DOHH2 (cell line): ENCODE data around the gene INO80D.

Source experiments
- H3F3A ChIP-seq: fragments of 200-600 bp; sonication (generic), shearing (Covaris generic); 2 replicates; pipeline ENCODE4 v1.6.0; 2016; ENCODE audit warnings: antibody characterized with exemption, mild to moderate bottlenecking; ENCODE audit not compliant: control insufficient read depth, insufficient read depth
- H3K27ac ChIP-seq: fragments of 200-600 bp; sonication (generic); 2 replicates; pipeline ENCODE4 v1.5.1; 2014; ENCODE audit warnings: low read depth, mild to moderate bottlenecking, low read length, moderate library complexity
- H3K27me3 ChIP-seq: fragments of 200-600 bp; sonication (generic); 2 replicates; pipeline ENCODE4 v1.6.1; 2014; ENCODE audit warnings: mild to moderate bottlenecking, low read length, mixed read lengths; ENCODE audit not compliant: control insufficient read depth
- H3K36me3 ChIP-seq: fragments of 200-600 bp; sonication (generic); 2 replicates; pipeline ENCODE4 v1.6.1; 2014; ENCODE audit warnings: mild to moderate bottlenecking, low read length, moderate library complexity, mixed read lengths; ENCODE audit not compliant: control insufficient read depth
- H3K4me1 ChIP-seq: fragments of 200-600 bp; sonication (generic); 2 replicates; pipeline ENCODE4 v1.6.1; 2014; ENCODE audit warnings: mild to moderate bottlenecking, low read length, mixed read lengths; ENCODE audit not compliant: control insufficient read depth
- H3K4me2 ChIP-seq: fragments of 200-600 bp; sonication (generic); 2 replicates; pipeline ENCODE4 v1.6.0; 2014; ENCODE audit warnings: mild to moderate bottlenecking, low read length, moderate library complexity
- H3K4me3 ChIP-seq: fragments of 200-600 bp; sonication (generic); 2 replicates; pipeline ENCODE4 v1.5.1; 2014; ENCODE audit warnings: mild to moderate bottlenecking, low read length, mixed read lengths
- H3K79me2 ChIP-seq: fragments of 200-600 bp; sonication (generic); 2 replicates; pipeline ENCODE4 v1.6.1; 2014; ENCODE audit warnings: mild to moderate bottlenecking, low read length, mixed read lengths; ENCODE audit not compliant: control insufficient read depth
- H3K9me2 ChIP-seq: fragments of 200-600 bp; sonication (generic); replicated peaks from 2 replicates; pipeline ENCODE4 v1.6.1; 2014; ENCODE audit warnings: mild to moderate bottlenecking, low read length, mixed read lengths; ENCODE audit not compliant: control insufficient read depth
- H3K9me3 ChIP-seq: fragments of 200-600 bp; sonication (generic); 2 replicates; pipeline ENCODE4 v1.6.1; 2014; ENCODE audit warnings: antibody characterized with exemption, low read length, mixed read lengths; ENCODE audit not compliant: control insufficient read depth, insufficient read depth
- H4K20me1 ChIP-seq: fragments of 200-600 bp; sonication (generic); 2 replicates; pipeline ENCODE4 v1.6.0; 2014; ENCODE audit warnings: low read depth, mild to moderate bottlenecking, antibody characterized with exemption, low read length, moderate library complexity; ENCODE audit not compliant: control insufficient read depth, insufficient read depth
- EZH2phosphoT487 ChIP-seq: fragments of 200-600 bp; sonication (generic); IDR thresholded peaks from 2 replicates; pipeline ENCODE4 v1.6.1; 2017; ENCODE audit warnings: borderline replicate concordance, mild to moderate bottlenecking, antibody characterized with exemption, low read length, moderate library complexity, mixed read lengths
- TF ChIP-seq, protein P1 (sequence below): fragments of 200-600 bp; sonication (generic); IDR thresholded peaks from one replicate; pipeline ENCODE4 v1.5.1; 2014; ENCODE audit warnings: antibody characterized with exemption, mild to moderate bottlenecking, low read depth, low read length; ENCODE audit not compliant: poor library complexity, severe bottlenecking

INO80D gene

DNA sequence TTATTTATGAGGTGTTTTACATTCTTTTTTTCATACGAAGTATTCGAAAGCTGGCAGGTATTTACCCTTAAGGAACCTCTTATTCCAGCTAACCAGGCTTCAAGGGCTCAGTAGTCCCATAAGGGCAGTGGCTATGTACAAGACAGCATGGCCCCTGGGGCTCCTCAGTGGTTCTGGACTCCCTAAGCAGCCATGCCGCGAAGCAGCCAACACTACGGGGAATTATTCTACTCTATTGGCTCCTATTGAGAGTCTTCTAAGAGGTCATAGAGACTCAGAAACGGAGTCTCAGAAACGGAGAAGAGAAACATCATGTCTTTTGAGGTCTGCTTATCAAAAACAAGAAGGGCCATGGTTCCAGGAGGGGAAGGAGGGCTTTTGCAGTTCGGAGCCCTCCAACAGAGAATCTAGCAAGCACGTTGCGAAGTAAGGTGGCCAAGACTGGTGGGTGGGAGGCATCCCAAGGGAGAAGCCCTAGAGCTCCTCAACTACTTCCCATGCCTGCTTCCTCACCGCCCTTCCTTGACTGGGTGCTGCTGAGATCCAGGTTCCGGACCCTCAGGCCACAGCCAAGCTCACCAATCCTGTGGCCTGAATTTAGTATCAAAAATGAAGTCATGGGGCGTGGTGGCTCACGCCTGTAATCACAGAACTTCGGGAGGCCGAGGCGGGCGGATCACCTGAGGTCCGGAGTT lies 109.7 kb downstream of the INO80D start:
- no peaks in the 10 kb centered on the region for H3K36me3 ChIP-seq
- H3K9me3 ChIP-seq = no peaks in the 10 kb centered on the region

DNA sequence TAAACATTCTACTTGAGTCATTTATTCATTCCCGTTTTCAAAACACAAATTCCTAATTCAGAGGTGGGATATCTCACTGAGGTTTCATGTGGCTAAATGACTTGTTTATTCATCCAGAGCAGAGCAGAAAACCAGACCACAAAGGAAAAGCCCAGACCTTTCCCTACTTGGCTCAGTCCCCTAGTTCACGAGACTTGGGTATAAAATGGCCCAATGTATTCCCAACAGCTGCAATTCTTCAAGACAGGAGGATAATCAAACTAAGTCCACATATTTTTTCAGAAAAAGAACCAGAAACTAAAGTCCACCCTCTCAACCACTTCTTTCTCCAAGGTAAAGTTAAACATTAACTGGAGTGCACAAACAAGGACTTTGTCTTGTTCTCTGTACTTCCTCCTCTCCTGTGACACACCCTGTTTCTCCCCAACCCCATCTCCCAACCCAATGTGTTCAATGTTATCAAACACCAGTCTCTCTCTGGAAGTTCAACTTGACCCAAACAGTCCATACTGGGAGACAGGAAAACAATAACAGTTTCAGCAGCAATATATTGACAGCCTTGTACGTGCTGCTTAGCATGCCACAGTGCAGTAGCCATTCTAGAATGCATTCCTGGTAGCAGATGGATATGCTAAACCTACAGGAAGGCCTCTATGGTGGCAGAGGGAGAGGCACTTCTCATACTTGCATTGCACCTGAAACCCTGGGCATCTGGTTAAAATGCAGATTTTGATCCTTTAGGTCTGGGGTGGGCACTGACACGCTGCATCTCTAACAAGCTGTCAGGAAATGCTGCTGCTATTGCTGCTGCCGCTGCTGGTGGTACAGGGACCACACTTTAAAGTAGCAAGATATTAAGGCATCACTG lies 110.7 kb downstream of the INO80D start:
- Histone ChIP-seq H4K20me1 (no peaks in the 10 kb centered on the region), H3K79me2 (no peaks in the 10 kb centered on the region), H3K4me2 (no peak overlapping the region), H3K9me2 (no peaks in the 10 kb centered on the region), H3K9me3 (no peaks in the 10 kb centered on the region), H3K4me1 (no peaks in the 10 kb centered on the region), H3K36me3 (no peaks in the 10 kb centered on the region), H3K27me3 (peaks cover 8% of the 10 kb centered on the region; the same call in 1 of the 2 replicates), H3K4me3 (no peak overlapping the region), H3F3A (no peaks in the 10 kb centered on the region), H3K27ac (no peak overlapping the region)
- TF ChIP-seq, protein P1, sequence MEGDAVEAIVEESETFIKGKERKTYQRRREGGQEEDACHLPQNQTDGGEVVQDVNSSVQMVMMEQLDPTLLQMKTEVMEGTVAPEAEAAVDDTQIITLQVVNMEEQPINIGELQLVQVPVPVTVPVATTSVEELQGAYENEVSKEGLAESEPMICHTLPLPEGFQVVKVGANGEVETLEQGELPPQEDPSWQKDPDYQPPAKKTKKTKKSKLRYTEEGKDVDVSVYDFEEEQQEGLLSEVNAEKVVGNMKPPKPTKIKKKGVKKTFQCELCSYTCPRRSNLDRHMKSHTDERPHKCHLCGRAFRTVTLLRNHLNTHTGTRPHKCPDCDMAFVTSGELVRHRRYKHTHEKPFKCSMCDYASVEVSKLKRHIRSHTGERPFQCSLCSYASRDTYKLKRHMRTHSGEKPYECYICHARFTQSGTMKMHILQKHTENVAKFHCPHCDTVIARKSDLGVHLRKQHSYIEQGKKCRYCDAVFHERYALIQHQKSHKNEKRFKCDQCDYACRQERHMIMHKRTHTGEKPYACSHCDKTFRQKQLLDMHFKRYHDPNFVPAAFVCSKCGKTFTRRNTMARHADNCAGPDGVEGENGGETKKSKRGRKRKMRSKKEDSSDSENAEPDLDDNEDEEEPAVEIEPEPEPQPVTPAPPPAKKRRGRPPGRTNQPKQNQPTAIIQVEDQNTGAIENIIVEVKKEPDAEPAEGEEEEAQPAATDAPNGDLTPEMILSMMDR = no peak
- no peak for TF ChIP-seq EZH2phosphoT487

More for the DNA sequence above, 109.7 kb downstream of the INO80D start:
- Histone ChIP-seq H3K4me1 (no peaks in the 10 kb centered on the region), H3K9me2 (no peaks in the 10 kb centered on the region), H3K27ac (no peak overlapping the region), H3K79me2 (no peaks in the 10 kb centered on the region), H4K20me1 (no peaks in the 10 kb centered on the region), H3F3A (no peaks in the 10 kb centered on the region), H3K4me2 (no peak overlapping the region), H3K4me3 (no peak overlapping the region), H3K27me3 (peaks cover 5% of the 10 kb centered on the region; the same call in 1 of the 2 replicates)
- TF ChIP-seq EZH2phosphoT487 = no peak

DNA sequence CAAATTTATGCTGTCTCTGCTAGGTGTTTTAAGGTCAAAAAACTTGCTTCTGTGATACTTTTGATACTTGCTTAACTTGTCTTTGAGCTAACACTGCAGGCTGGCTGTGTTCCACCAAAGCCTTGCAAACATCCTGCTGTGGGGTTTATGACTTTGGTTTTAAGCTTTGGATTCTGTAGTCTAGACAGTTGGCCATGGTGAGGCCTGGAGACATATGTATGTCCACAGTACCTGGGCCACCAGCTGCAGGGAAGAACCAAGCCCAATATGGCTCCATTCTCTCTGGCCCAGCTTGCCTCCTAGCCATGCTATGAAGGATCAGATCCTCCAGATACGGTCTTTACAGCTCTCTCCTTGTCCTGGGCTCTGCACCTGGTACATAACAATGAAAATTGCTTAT lies 113.9 kb downstream of the INO80D start:
- H3K9me3 ChIP-seq = no peaks in the 10 kb centered on the region
- H4K20me1 ChIP-seq = no peaks in the 10 kb centered on the region
- no peaks in the 10 kb centered on the region for H3F3A ChIP-seq
- TF ChIP-seq, protein P1 = no peak
- TF ChIP-seq EZH2phosphoT487 = no peak
- no peak overlapping the region for H3K27ac ChIP-seq
- H3K4me2 ChIP-seq = no peak overlapping the region
- no peak overlapping the region for H3K4me3 ChIP-seq
- H3K27me3 ChIP-seq = peaks cover 9% of the 10 kb centered on the region; the same call in 1 of the 2 replicates
- H3K9me2 ChIP-seq = no peaks in the 10 kb centered on the region
- no peaks in the 10 kb centered on the region for H3K4me1 ChIP-seq
- H3K79me2 ChIP-seq = no peaks in the 10 kb centered on the region
- no peaks in the 10 kb centered on the region for H3K36me3 ChIP-seq

DNA sequence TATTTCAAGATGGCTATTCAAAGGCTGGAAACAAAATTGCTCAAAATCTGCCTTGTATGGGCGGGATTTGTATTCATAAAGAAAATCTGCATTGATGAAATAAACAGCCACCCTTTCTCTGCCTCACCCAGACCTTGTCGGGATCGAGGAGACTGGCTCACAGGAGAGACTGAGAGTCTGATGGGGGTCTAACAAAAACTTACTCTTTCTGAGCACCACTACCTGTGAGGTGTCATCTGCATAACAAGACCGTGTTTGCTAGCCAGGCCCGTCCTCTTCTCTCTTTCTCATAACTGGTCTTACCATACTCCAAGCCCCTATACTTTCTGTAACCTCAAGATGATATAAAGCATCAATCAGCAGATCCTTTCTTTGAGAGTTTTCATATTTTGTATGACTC lies 115.6 kb downstream of the INO80D start:
- H3K27me3 ChIP-seq = peaks cover 9% of the 10 kb centered on the region; the same call in 1 of the 2 replicates
- no peaks in the 10 kb centered on the region for H3K79me2 ChIP-seq
- no peaks in the 10 kb centered on the region for H4K20me1 ChIP-seq
- H3F3A ChIP-seq = no peaks in the 10 kb centered on the region
- H3K4me3 ChIP-seq = no peak overlapping the region
- no peaks in the 10 kb centered on the region for H3K4me1 ChIP-seq
- H3K9me3 ChIP-seq = no peaks in the 10 kb centered on the region
- no peak overlapping the region for H3K4me2 ChIP-seq
- TF ChIP-seq, protein P1 = no peak
- TF ChIP-seq EZH2phosphoT487 = no peak
- H3K27ac ChIP-seq = no peak overlapping the region
- no peaks in the 10 kb centered on the region for H3K36me3 ChIP-seq
- no peaks in the 10 kb centered on the region for H3K9me2 ChIP-seq
